K562 (cell line): ENCODE measurements around the gene PRR35. TPM values are rescaled to one million over a fixed set of nuclear protein-coding genes. Genes with fewer than 3 reads are reported as not detected.
A peak's percentile ranks its signal among the peaks of the same experiment; 100 is the strongest.

Experiments used
- DPF2 ChIP-seq: fragments of 450-650 bp; IDR thresholded peaks from 2 replicates; pipeline ENCODE4 v1.6.1; 2016
- HDAC1 ChIP-seq, 2 experiments: fragments of 450-650 bp; IDR thresholded peaks; 2 replicates each; pipeline ENCODE4 v1.6.1; 2016 to 2017; ENCODE audit warnings: inconsistent platforms in 1 of 2, mild to moderate bottlenecking in 1 of 2, moderate library complexity in 1 of 2
- HNRNPLL ChIP-seq: fragments of 200-400 bp; formaldehyde crosslinking; IDR thresholded peaks from 2 replicates; pipeline ENCODE4 v1.6.1; 2017; ENCODE audit warnings: low read length, low read depth, mild to moderate bottlenecking; ENCODE audit not compliant: poor library complexity, severe bottlenecking
- JUN ChIP-seq, 2 experiments: sonication (generic) in 1 of 2; formaldehyde crosslinking in 1 of 2; IDR thresholded peaks; 2 replicates each; pipeline versions ENCODE4 v1.6.1 to v1.8.0; 2012 to 2022; ENCODE audit warnings: borderline replicate concordance in 2 of 2, mild to moderate bottlenecking in 2 of 2, improper control_type of control experiment in 1 of 2, low read depth in 1 of 2, low read length in 1 of 2, missing genetic modification reagents in 1 of 2
- MAFK ChIP-seq: IDR thresholded peaks from 2 replicates; pipeline ENCODE4 v1.6.1; 2011; ENCODE audit warnings: low read length, improper control_type of control experiment
- NCOA6 ChIP-seq: fragments of 450-650 bp; IDR thresholded peaks from 2 replicates; pipeline ENCODE4 v1.6.1; 2017; ENCODE audit warnings: mild to moderate bottlenecking
- NFE2 ChIP-seq: IDR thresholded peaks from 2 replicates; pipeline ENCODE4 v1.6.1; 2014; ENCODE audit warnings: antibody characterized with exemption, low read depth
- NUFIP1 ChIP-seq: fragments of 450-650 bp; IDR thresholded peaks from 2 replicates; pipeline ENCODE4 v1.6.1; 2018; ENCODE audit not compliant: partially characterized antibody
- PBX2 ChIP-seq, 2 experiments: IDR thresholded peaks in 1 of 2; conservative IDR thresholded peaks in 1 of 2; 2 replicates each; pipeline ENCODE4 v1.6.1; 2016; ENCODE audit warnings: low read depth in 2 of 2, mild to moderate bottlenecking in 1 of 2, missing compliant biosample characterization in 1 of 2, missing genetic modification characterization in 1 of 2, moderate library complexity in 1 of 2
- PTRF ChIP-seq: fragments of 450-650 bp; IDR thresholded peaks from 2 replicates; pipeline ENCODE4 v1.6.1; 2016; ENCODE audit warnings: mild to moderate bottlenecking, missing genetic modification characterization, missing compliant biosample characterization
- RB1 ChIP-seq: fragments of 450-650 bp; IDR thresholded peaks from 2 replicates; pipeline ENCODE4 v1.6.1; 2017; ENCODE audit warnings: low read depth, mild to moderate bottlenecking
- SMC3 ChIP-seq: conservative IDR thresholded peaks from 2 replicates; pipeline ENCODE4 v1.6.1; 2011; ENCODE audit warnings: low read depth, low read length, improper control_type of control experiment; ENCODE audit not compliant: insufficient read depth
- SUPT5H ChIP-seq: fragments of 450-650 bp; IDR thresholded peaks from 2 replicates; pipeline ENCODE4 v1.6.1; 2016
- ZBTB40 ChIP-seq, 2 experiments: fragments of 450-650 bp in 1 of 2; sonication (generic) in 1 of 2; formaldehyde crosslinking in 1 of 2; IDR thresholded peaks; 2 replicates each; pipeline versions ENCODE4 v1.7.1 to v1.9.0; 2016 to 2022; ENCODE audit warnings: inconsistent platforms in 1 of 2, mild to moderate bottlenecking in 1 of 2, missing genetic modification reagents in 1 of 2
- ZNF431 ChIP-seq: sonication (generic); formaldehyde crosslinking; IDR thresholded peaks from 2 replicates; pipeline ENCODE4 v1.8.0; 2022; ENCODE audit warnings: mild to moderate bottlenecking, missing genetic modification reagents
- polyA plus RNA-seq, 8 experiments: library from polyadenylated mRNA; depleted of rRNA in 4 of 8; stranded (reverse) in 5 of 8; unstranded in 3 of 8; fragments of >200 nt; fragmentation: Nextera tagmentation in 2 of 8; fragmentation: Illumina TruSeq in 1 of 8; extraction: Ambion mirVana in 2 of 8; extraction: Trizol in 1 of 8; gene quantifications; 2 replicates each; pipeline versions ENCODE4 v1.2.1 to v1.2.3, GENCODE V29; 2011 to 2014; ENCODE audit warnings: inconsistent platforms in 1 of 8, missing spikeins in 1 of 8
- total RNA-seq, 7 experiments: library from RNA; depleted of rRNA in 6 of 7; stranded (reverse); fragments of >200 nt in 6 of 7; fragmentation: Illumina TruSeq in 2 of 7; extraction: Trizol in 2 of 7; gene quantifications; 2 replicates each; pipeline versions ENCODE4 v1.2.1 to v1.2.3, GENCODE V29; 2011 to 2021; ENCODE audit warnings: low replicate concordance in 1 of 7
- TF ChIP-seq, protein P1 (sequence below): sonication (generic); formaldehyde crosslinking; IDR thresholded peaks from 2 replicates; pipeline ENCODE4 v1.9.0; 2022; ENCODE audit warnings: mild to moderate bottlenecking, missing genetic modification reagents

Gene PRR35
- total and polyA plus RNA-seq, 9 of the 15 experiments (the other 6 are each of a cell fraction or from before 2014, with no cell fraction given), result 0.17 to 0.45 (median 0.21) TPM; not detected in 5

- TF ChIP-seq DPF2, result 0 out of 2 replicates have a peak, but pooled peaks have one; percentile 18
- no peak for TF ChIP-seq HDAC1 (IDR thresholded peaks at IDR 0.05)
- TF ChIP-seq, protein P1, sequence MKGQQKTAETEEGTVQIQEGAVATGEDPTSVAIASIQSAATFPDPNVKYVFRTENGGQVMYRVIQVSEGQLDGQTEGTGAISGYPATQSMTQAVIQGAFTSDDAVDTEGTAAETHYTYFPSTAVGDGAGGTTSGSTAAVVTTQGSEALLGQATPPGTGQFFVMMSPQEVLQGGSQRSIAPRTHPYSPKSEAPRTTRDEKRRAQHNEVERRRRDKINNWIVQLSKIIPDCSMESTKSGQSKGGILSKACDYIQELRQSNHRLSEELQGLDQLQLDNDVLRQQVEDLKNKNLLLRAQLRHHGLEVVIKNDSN (CRISPR knock-in tag), result no peak
- no peak for TF ChIP-seq MAFK
- no peak for TF ChIP-seq NUFIP1
- peak; percentile 1; the same call in 1 of the 2 replicates for TF ChIP-seq RB1
- TF ChIP-seq JUN (IDR thresholded peaks at IDR 0.05; ENCODE audit: borderline replicate concordance, low read depth, low read length), result no peak
- TF ChIP-seq JUN (CRISPR knock-in tag; IDR thresholded peaks at IDR 0.05; ENCODE audit: borderline replicate concordance), result no peak
- TF ChIP-seq PBX2 (CRISPR knock-in tag; IDR thresholded peaks at IDR 0.05; ENCODE audit: low read depth), result peak; percentile 98
- peak; percentile 99 for TF ChIP-seq PBX2 (tag; conservative IDR thresholded peaks at IDR 0.05; ENCODE audit: low read depth)
- peak; percentile 83 for TF ChIP-seq HNRNPLL
- TF ChIP-seq ZNF431 (CRISPR knock-in tag), result no peak
- TF ChIP-seq SUPT5H, result no peak; the same call in none of the 2 replicates
- TF ChIP-seq NCOA6, result no peak
- TF ChIP-seq ZBTB40 (IDR thresholded peaks at IDR 0.05), result no peak
- no peak for TF ChIP-seq ZBTB40 (CRISPR knock-in tag; IDR thresholded peaks at IDR 0.05)
- no peak for TF ChIP-seq SMC3
- no peak for TF ChIP-seq NFE2
- TF ChIP-seq PTRF (tag), result no peak
These were observed 29.5 kb downstream of the PRR35 start, which contains the start of gene RAB40C (continued) for GRCh38 chr16:589658-590187.
